GM12875 (cell line): ENCODE measurements around the gene KLK4.

Experiments used
- H3K4me3 ChIP-seq: one replicate; pipeline ENCODE4 v1.5.1; 2011; ENCODE audit warnings: low read depth, low read length, control low read depth
- CTCF ChIP-seq: IDR thresholded peaks from 2 replicates; pipeline ENCODE4 v1.5.1; 2011; ENCODE audit warnings: low read depth, mild to moderate bottlenecking, control low read depth, inconsistent platforms, low read length, moderate library complexity, borderline replicate concordance; ENCODE audit not compliant: insufficient read depth

The KLK4 gene

GRCh38 chr19:50911206-50912101 is at the start of gene KLK4:
TSS of gene KLK4 (minus strand) at chr19:50911395. CDS start at chr19:50910738, 657 bp downstream.
- no peak within 1 kb of the TSS for H3K4me3 ChIP-seq
- no peak for TF ChIP-seq CTCF

GRCh38 chr19:50959731-50960500 is 48.7 kb upstream of the KLK4 start:
- no peak overlapping the region for H3K4me3 ChIP-seq
- TF ChIP-seq CTCF: no peak

- no peak for TF ChIP-seq CTCF
- no peak overlapping the region for H3K4me3 ChIP-seq
Observed at GRCh38 chr19:50957587-50957986, 46.4 kb upstream of the KLK4 start.

- TF ChIP-seq CTCF: no peak
- H3K4me3 ChIP-seq: no peak within 1 kb of the TSS
Observed at GRCh38 chr19:50952910-50953309, 41.7 kb upstream of the KLK4 start, which contains the start of gene KLK5. TSS of gene KLK5 (minus strand) at chr19:50953038. CDS start at chr19:50952657, 381 bp downstream.

- no peak for TF ChIP-seq CTCF
- no peak overlapping the region for H3K4me3 ChIP-seq
Observed at GRCh38 chr19:50949861-50950260, 38.7 kb upstream of the KLK4 start.

GRCh38 chr19:50947123-50947522 is 35.9 kb upstream of the KLK4 start:
- TF ChIP-seq CTCF: no peak
- H3K4me3 ChIP-seq: no peak overlapping the region
